K562 (cell line): ENCODE data around the gene PRELID1. TPM values are rescaled to one million over a fixed set of nuclear protein-coding genes. Genes with fewer than 3 reads are reported as not detected.

Experiments used
- ARID1B ChIP-seq: fragments of 450-650 bp; IDR thresholded peaks from 2 replicates; pipeline ENCODE4 v1.6.1; 2016; ENCODE audit warnings: antibody characterized with exemption, mild to moderate bottlenecking, inconsistent platforms
- ARID2 ChIP-seq: fragments of 450-650 bp; IDR thresholded peaks from 2 replicates; pipeline ENCODE4 v1.6.1; 2017; ENCODE audit warnings: antibody characterized with exemption, mild to moderate bottlenecking
- E2F6 ChIP-seq, 2 experiments: IDR thresholded peaks; 2 replicates each; pipeline ENCODE4 v1.6.1; 2011; ENCODE audit warnings: borderline replicate concordance in 1 of 2, control low read depth in 1 of 2, low read depth in 1 of 2, low read length in 1 of 2, mild to moderate bottlenecking in 1 of 2, mixed read lengths in 1 of 2, moderate library complexity in 1 of 2; ENCODE audit not compliant: insufficient read depth in 1 of 2, insufficient read length in 1 of 2, poor library complexity in 1 of 2, severe bottlenecking in 1 of 2; ENCODE audit errors: extremely low read depth in 1 of 2
- FOXJ2 ChIP-seq: fragments of 200-800 bp; sonication (Bioruptor generic); IDR thresholded peaks from 2 replicates; pipeline ENCODE4 v1.6.1; 2016; ENCODE audit warnings: missing genetic modification characterization, missing compliant biosample characterization
- HCFC1 ChIP-seq: IDR thresholded peaks from 2 replicates; pipeline ENCODE4 v1.6.1; 2012; ENCODE audit warnings: low read depth, low read length, improper control_type of control experiment
- HMG20A ChIP-seq: fragments of 450-650 bp; formaldehyde crosslinking; conservative IDR thresholded peaks from 2 replicates; pipeline ENCODE4 v1.4.0; 2020; ENCODE audit warnings: mild to moderate bottlenecking, mixed read lengths
- NELFE ChIP-seq: IDR thresholded peaks from 2 replicates; pipeline ENCODE4 v1.6.1; 2011; ENCODE audit warnings: mild to moderate bottlenecking; ENCODE audit not compliant: insufficient read depth, insufficient read length
- PRPF4 ChIP-seq: fragments of 200-400 bp; formaldehyde crosslinking; IDR thresholded peaks from one replicate; pipeline ENCODE4 v1.6.1; 2017; ENCODE audit warnings: low read length, low read depth, mild to moderate bottlenecking; ENCODE audit not compliant: insufficient read depth, poor library complexity, severe bottlenecking
- PYGO2 ChIP-seq: fragments of 450-650 bp; IDR thresholded peaks from 2 replicates; pipeline ENCODE4 v1.6.1; 2016; ENCODE audit warnings: mild to moderate bottlenecking, missing genetic modification characterization, moderate library complexity, missing compliant biosample characterization
- SETDB1 ChIP-seq: IDR thresholded peaks from one replicate; pipeline ENCODE4 v1.6.1; 2012; ENCODE audit warnings: low read length, control low read depth, inconsistent platforms
- SFPQ ChIP-seq: fragments of 200-400 bp; formaldehyde crosslinking; IDR thresholded peaks from 2 replicates; pipeline ENCODE4 v1.6.1; 2017; ENCODE audit warnings: mild to moderate bottlenecking, low read depth, low read length, moderate library complexity
- SMARCA4 ChIP-seq: fragments of 450-650 bp; IDR thresholded peaks from 2 replicates; pipeline ENCODE4 v1.6.1; 2016
- THRB ChIP-seq: fragments of 450-650 bp; formaldehyde crosslinking; conservative IDR thresholded peaks from 2 replicates; pipeline ENCODE4 v1.4.0; 2022; ENCODE audit warnings: mild to moderate bottlenecking, missing genetic modification characterization
- UBTF ChIP-seq, 2 experiments: IDR thresholded peaks; 2 replicates each; pipeline ENCODE4 v1.6.1; 2012; ENCODE audit warnings: improper control_type of control experiment in 2 of 2, low read depth in 2 of 2, low read length in 2 of 2, borderline replicate concordance in 1 of 2
- VEZF1 ChIP-seq: fragments of 200-800 bp; sonication (Bioruptor generic); IDR thresholded peaks from 2 replicates; pipeline ENCODE4 v1.6.1; 2017; ENCODE audit warnings: missing genetic modification characterization, missing compliant biosample characterization
- WHSC1 ChIP-seq: IDR thresholded peaks from one replicate; pipeline ENCODE4 v1.6.1; 2012; ENCODE audit warnings: low read length, control low read depth, inconsistent platforms
- ZNF174 ChIP-seq: fragments of 250-450 bp; sonication (Bioruptor Pico); IDR thresholded peaks from 2 replicates; pipeline ENCODE4 v1.4.0; 2020; ENCODE audit warnings: mild to moderate bottlenecking
- ZNF212 ChIP-seq: fragments of 450-650 bp; formaldehyde crosslinking; IDR thresholded peaks from 2 replicates; pipeline ENCODE4 v1.4.0; 2020; ENCODE audit warnings: mild to moderate bottlenecking
- ZNF695 ChIP-seq: fragments of 450-650 bp; formaldehyde crosslinking; IDR thresholded peaks from 2 replicates; pipeline ENCODE4 v1.4.0; 2020; ENCODE audit warnings: mild to moderate bottlenecking, moderate library complexity
- polyA plus RNA-seq, 8 experiments: library from polyadenylated mRNA; depleted of rRNA in 4 of 8; stranded (reverse) in 5 of 8; unstranded in 3 of 8; fragments of >200 nt; fragmentation: Nextera tagmentation in 2 of 8; fragmentation: Illumina TruSeq in 1 of 8; extraction: Ambion mirVana in 2 of 8; extraction: Trizol in 1 of 8; gene quantifications; 2 replicates each; pipeline versions ENCODE4 v1.2.1 to v1.2.3, GENCODE V29; 2011 to 2014; ENCODE audit warnings: inconsistent platforms in 1 of 8, missing spikeins in 1 of 8
- total RNA-seq, 7 experiments: library from RNA; depleted of rRNA in 6 of 7; stranded (reverse); fragments of >200 nt in 6 of 7; fragmentation: Illumina TruSeq in 2 of 7; extraction: Trizol in 2 of 7; gene quantifications; 2 replicates each; pipeline versions ENCODE4 v1.2.1 to v1.2.3, GENCODE V29; 2011 to 2021; ENCODE audit warnings: low replicate concordance in 1 of 7

PRELID1 gene
- total and polyA plus RNA-seq, 9 of the 15 experiments (the other 6 are each of a cell fraction or from before 2014, with no cell fraction given): 40.1 to 484 (median 340) TPM

- TF ChIP-seq SFPQ (no peak), WHSC1 (no peak), FOXJ2 (tag) (no peak), ARID2 (no peak), E2F6 (IDR thresholded peaks at IDR 0.05; ENCODE audit: borderline replicate concordance in 1 of 2, extremely low read depth in 1 of 2, insufficient read depth in 1 of 2, insufficient read length in 1 of 2, low read depth in 1 of 2, low read length in 1 of 2, poor library complexity in 1 of 2, severe bottlenecking in 1 of 2) (no peak), ARID1B (peak; percentile 29), PRPF4 (no peak), VEZF1 (CRISPR knock-in tag) (no peak), SMARCA4 (no peak), ZNF212 (CRISPR knock-in tag) (no peak), SETDB1 (no peak), THRB (CRISPR knock-in tag) (no peak), ZNF174 (no peak), UBTF (IDR thresholded peaks at IDR 0.05; ENCODE audit: borderline replicate concordance in 1 of 2, low read depth in 2 of 2, low read length in 2 of 2) (0 out of 4 replicates have a peak, but pooled peaks of 1 of the 2 experiments have one; percentile 44), PYGO2 (tag) (no peak), HCFC1 (no peak), NELFE (no peak), ZNF695 (no peak), HMG20A (no peak)
These were observed 9.1 kb downstream of the PRELID1 start (continued) for GRCh38 chr5:177312649-177313181.
